Measurements from ENCODE around the gene NOP9.

NOP9 gene

GRCh38 chr14:24289649-24290280 is 9.9 kb upstream of the NOP9 start:
- Histone ChIP-seq H3K36me3 (ENCODE audit: control insufficient read depth, insufficient read depth, low read length) (no peaks in the 10 kb centered on the region), H3K27ac (no peak overlapping the region), H3K27me3 (ENCODE audit: control insufficient read depth, insufficient read depth, low read length) (no peaks in the 10 kb centered on the region), H3K79me2 (no peaks in the 10 kb centered on the region), H3K9ac (no peak overlapping the region), H3K4me2 (ENCODE audit: low read length) (no peak overlapping the region), H2AFZ (no peak overlapping the region), H3K9me3 (ENCODE audit: control insufficient read depth, low read length) (no peaks in the 10 kb centered on the region), H3K4me3 (ENCODE audit: low read depth, low read length) (no peak overlapping the region), H3K4me1 (no peaks in the 10 kb centered on the region)
- TF ChIP-seq, protein P1, sequence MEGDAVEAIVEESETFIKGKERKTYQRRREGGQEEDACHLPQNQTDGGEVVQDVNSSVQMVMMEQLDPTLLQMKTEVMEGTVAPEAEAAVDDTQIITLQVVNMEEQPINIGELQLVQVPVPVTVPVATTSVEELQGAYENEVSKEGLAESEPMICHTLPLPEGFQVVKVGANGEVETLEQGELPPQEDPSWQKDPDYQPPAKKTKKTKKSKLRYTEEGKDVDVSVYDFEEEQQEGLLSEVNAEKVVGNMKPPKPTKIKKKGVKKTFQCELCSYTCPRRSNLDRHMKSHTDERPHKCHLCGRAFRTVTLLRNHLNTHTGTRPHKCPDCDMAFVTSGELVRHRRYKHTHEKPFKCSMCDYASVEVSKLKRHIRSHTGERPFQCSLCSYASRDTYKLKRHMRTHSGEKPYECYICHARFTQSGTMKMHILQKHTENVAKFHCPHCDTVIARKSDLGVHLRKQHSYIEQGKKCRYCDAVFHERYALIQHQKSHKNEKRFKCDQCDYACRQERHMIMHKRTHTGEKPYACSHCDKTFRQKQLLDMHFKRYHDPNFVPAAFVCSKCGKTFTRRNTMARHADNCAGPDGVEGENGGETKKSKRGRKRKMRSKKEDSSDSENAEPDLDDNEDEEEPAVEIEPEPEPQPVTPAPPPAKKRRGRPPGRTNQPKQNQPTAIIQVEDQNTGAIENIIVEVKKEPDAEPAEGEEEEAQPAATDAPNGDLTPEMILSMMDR (IDR thresholded peaks at IDR 0.05): no peak

- no peaks in the 10 kb centered on the region for H3K27me3 ChIP-seq (ENCODE audit: control insufficient read depth, insufficient read depth, low read length)
- H3K9ac ChIP-seq: no peak overlapping the region
- H3K4me1 ChIP-seq: no peaks in the 10 kb centered on the region
- TF ChIP-seq, protein P1 (IDR thresholded peaks at IDR 0.05): no peak
- H3K4me2 ChIP-seq (ENCODE audit: low read length): no peak overlapping the region
- H3K4me3 ChIP-seq (ENCODE audit: low read depth, low read length): no peak overlapping the region
- no peak overlapping the region for H2AFZ ChIP-seq
- no peaks in the 10 kb centered on the region for H3K36me3 ChIP-seq (ENCODE audit: control insufficient read depth, insufficient read depth, low read length)
- no peak overlapping the region for H3K27ac ChIP-seq
- H3K9me3 ChIP-seq (ENCODE audit: control insufficient read depth, low read length): no peaks in the 10 kb centered on the region
- no peaks in the 10 kb centered on the region for H3K79me2 ChIP-seq
Measured at GRCh38 chr14:24290746-24291145, 8.9 kb upstream of the NOP9 start.

DNA sequence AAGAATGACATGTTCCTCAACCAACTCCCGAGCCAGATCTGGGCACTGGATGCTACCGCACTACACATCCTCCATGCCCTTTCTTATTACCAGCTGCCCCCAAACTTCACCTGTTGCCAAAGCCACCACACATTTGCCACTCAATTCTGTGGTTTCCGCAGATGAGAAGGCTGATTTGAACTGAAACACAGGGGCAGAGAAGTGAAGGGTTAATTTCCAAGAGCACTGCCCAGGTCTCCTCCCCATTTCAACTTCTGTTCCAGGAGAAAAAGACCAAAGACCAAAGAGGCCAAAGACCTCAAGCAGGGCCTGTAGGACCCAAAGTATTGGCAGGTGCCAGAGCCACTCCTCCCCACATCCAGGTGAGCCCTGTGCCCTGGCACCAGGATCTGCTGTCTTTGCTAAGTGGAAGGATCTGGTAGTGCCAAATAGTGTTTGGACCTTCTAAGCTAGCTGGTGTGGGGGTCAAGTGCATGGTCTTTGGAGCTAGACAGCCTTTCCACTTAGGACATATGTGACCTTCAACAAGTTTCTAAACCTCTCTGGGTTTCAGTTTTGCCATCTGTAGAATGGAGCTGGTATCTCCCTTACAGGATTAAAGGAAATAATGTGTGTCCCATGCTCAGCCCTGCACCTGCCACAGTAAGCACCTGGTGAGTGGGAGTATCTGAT is 8.1 kb upstream of the NOP9 start:
- Histone ChIP-seq H2AFZ (no peak overlapping the region), H3K4me3 (ENCODE audit: low read depth, low read length) (no peak overlapping the region), H3K4me2 (ENCODE audit: low read length) (no peak overlapping the region), H3K4me1 (no peaks in the 10 kb centered on the region), H3K9me3 (ENCODE audit: control insufficient read depth, low read length) (no peaks in the 10 kb centered on the region), H3K27me3 (ENCODE audit: control insufficient read depth, insufficient read depth, low read length) (no peaks in the 10 kb centered on the region), H3K36me3 (ENCODE audit: control insufficient read depth, insufficient read depth, low read length) (no peaks in the 10 kb centered on the region), H3K9ac (no peak overlapping the region), H3K27ac (no peak overlapping the region), H3K79me2 (peaks cover 2% of the 10 kb centered on the region)
- TF ChIP-seq, protein P1 (IDR thresholded peaks at IDR 0.05): no peak

- no peaks in the 10 kb centered on the region for H3K36me3 ChIP-seq (ENCODE audit: control insufficient read depth, insufficient read depth, low read length)
- no peaks in the 10 kb centered on the region for H3K9me3 ChIP-seq (ENCODE audit: control insufficient read depth, low read length)
- H3K79me2 ChIP-seq: peaks cover 2% of the 10 kb centered on the region
- H3K9ac ChIP-seq: no peak overlapping the region
- TF ChIP-seq, protein P1 (IDR thresholded peaks at IDR 0.05): no peak
- no peaks in the 10 kb centered on the region for H3K4me1 ChIP-seq
- H3K27me3 ChIP-seq (ENCODE audit: control insufficient read depth, insufficient read depth, low read length): no peaks in the 10 kb centered on the region
- H3K4me3 ChIP-seq (ENCODE audit: low read depth, low read length): no peak overlapping the region
- no peak overlapping the region for H3K4me2 ChIP-seq (ENCODE audit: low read length)
- no peak overlapping the region for H3K27ac ChIP-seq
- no peak overlapping the region for H2AFZ ChIP-seq
Measured at GRCh38 chr14:24292118-24292807, 7.4 kb upstream of the NOP9 start.
